GM18519 (cell line): ENCODE results near the gene ZCRB1.
"Not testable (repeated sequence)": the region's sequence is repeated elsewhere in the genome, so short reads cannot be mapped to it uniquely, and the experiment has no call there.

Source experiments
- ATAC-seq: cut with Tn5 transposase; IDR thresholded peaks from one replicate; pipeline ENCODE4 v1.9.1; 2021; ENCODE audit warnings: mild to moderate bottlenecking, moderate library complexity; ENCODE audit not compliant: unreplicated experiment, low FRiP score

ZCRB1 gene, protein sequence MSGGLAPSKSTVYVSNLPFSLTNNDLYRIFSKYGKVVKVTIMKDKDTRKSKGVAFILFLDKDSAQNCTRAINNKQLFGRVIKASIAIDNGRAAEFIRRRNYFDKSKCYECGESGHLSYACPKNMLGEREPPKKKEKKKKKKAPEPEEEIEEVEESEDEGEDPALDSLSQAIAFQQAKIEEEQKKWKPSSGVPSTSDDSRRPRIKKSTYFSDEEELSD

DNA sequence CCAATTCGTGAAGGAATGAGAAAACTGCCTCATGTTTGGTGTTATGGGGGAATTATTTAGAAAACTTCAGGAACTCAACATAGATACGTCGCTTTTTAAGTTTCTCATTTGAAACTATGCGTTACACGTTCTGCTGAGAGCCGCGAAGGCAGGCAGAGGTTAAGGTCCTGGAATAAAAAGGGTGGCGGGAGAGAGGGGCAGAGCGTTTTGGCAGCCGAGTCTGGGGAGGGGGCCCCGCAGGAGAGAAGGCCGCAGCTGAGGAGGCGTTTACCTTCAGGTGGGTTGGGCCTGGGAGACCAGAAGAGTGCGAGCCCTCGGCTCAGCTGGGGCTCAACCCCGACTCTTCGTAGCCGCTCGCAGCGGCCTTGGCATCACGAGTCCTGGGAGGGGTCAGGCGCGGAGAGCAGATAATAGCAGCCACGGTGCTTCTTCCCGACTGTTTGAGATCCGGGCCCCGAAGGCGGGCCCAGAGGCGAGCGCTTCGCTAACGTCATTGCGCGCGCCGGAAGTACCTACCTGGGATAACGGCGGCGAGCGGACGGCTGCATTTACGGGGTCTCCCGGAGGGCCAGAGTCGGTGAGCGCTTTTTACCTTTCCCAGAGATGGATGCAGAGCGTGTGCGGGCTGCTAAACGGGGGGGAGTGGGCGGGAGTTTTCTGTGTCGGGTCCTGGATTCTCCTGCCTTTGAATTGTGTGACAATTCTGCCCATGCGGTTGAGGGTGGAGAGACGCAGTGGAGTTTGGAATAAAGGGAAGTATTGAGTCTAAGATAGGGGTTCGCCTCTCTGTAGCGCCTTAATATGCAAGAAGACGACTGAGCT lies at the start of gene ZCRB1, which contains the start of gene PPHLN1:
Gene ZCRB1, minus strand, starts transcription at position 442 of the 822 bp plus-strand sequence. CDS start 1,992 bp downstream, outside the sequence.
Gene PPHLN1, plus strand, starts transcription at position 515 of the 822 bp plus-strand sequence. CDS start 9,736 bp downstream, outside the sequence.
- ATAC-seq, result peak; percentile 92

DNA sequence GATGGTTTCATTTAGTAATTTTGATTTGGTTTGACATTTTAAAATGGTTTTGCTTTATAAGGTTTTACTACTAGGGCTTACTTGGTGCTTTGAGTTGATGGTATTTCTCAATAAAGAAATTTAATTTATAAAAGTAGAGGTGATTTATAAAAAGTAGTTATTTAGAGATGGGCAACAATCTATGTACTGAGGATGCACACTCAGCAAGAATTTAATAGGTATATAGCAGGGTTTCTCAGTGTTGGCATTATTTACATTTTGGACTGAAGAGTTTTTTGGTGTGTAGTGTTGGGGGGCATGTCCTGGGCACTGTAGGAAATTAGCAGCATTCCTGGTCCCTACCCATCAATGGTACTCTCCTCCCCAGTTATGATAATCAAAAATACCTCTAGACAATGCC lies 47.8 kb upstream of the ZCRB1 start:
- ATAC-seq, result no peak

DNA sequence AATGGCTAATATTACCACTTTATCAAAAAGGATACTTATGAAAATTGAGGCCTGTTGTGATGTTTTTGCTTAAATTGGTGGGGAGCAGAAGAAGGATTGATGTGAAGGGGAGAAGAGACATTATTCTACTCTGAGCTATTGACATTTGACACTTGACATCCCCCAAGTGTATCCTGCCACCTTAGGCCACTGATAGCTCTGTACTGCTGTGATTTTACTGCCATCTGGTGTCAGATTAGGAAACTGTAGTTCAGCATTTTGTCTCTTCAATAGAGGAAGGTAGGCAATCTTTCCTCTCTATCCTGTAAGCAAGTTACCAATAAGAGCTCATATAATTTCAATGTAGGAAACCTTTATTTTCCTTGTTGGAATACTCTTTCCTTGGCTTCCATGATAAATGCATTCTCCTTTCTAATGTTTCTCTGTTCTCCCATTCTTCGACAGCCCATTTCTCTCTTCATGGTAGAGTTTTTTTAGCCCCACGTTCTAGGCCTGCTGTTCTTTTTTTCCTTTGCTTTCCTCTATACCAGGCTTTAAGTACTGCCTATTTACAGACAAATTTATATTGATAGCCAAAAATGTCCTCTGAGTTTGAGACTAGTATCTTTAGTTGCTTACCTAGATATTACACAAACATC lies 46.4 kb upstream of the ZCRB1 start:
- peak; percentile 93 for ATAC-seq

DNA sequence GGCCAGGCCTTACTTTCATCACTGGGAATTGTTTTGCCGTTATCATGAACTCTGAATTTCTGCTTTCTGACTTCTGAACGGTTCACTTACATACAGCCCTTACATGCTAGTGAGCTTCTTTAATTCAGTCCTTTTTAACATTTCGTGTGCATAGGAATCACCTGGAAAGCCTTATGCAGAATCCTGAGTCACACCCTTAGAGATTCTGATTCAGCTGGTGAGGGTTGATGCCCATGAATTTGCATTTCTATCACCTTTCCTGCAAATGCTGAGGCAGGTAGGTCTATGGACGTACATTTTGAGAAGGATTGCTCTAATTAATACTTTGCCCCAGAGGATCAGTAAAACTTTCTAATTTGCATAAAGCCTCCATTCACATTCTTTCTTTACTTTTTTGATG lies 44.1 kb upstream of the ZCRB1 start:
- ATAC-seq, result no peak

DNA sequence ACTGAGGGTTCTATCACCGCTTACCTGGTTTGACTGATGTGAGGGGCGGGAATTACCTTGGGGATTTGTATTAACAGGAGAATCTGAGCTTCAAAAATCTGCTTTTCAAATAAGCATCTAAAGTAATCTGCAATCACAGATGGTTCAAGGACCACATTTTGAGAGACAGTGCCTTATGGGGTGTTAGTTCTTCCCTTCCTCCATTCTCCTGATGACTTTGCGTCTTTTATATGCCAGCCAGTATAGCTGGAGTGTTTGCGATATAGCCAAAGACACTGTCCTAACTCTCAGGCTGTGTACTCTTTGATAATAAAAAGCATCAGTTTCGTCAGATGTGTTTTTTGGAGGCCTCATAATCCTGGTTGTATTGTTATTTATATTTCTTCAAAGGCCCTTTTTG lies 39.6 kb upstream of the ZCRB1 start:
- ATAC-seq, result no peak

DNA sequence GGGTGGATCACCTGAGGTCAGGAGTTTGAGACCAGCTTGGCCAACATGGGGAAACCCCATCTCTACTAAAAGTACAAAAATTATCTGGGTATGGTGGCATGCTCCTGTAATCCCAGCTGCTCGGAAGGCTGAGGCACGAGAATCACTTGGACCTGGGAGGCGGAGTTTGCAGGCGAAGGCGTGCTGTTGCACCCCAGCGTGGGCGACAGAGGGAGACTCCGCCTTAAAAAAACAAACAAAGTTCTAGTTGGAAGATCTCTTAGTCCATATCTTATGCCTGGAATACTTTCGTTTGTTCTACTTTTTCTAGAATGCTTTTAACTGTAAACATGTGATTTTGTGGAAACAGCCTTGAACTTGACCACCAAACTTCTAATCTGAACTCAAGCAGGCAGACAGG lies 38.8 kb upstream of the ZCRB1 start:
- ATAC-seq, result no peak

DNA sequence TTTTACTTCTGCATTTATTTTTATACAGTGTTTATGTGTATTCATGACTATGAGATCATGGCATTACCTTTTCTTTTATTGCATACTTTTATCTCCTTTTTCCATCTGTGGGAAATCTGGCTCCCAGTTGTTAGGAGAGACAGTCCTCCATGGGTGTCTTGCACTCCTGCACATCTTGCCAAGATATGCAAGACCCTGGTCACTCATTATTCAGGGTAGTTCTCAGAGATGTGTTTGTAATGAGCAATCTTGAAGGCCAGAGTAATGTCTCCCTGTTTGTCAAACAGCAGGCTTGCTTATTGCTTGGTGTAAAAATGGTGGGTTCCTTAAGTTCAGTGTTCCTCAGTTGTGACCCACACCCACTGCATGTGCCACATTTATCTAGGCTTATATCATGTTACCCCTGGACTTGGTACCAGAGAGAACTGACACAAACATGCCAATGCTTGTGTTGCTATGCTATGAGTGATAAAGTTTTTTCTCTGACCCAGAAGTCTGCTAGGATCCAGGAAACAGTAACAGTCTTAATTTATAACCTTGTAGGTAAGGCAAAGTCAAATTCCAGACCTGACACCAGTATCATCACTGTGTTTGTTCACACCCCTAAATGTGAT lies 36.9 kb upstream of the ZCRB1 start:
- no peak for ATAC-seq

DNA sequence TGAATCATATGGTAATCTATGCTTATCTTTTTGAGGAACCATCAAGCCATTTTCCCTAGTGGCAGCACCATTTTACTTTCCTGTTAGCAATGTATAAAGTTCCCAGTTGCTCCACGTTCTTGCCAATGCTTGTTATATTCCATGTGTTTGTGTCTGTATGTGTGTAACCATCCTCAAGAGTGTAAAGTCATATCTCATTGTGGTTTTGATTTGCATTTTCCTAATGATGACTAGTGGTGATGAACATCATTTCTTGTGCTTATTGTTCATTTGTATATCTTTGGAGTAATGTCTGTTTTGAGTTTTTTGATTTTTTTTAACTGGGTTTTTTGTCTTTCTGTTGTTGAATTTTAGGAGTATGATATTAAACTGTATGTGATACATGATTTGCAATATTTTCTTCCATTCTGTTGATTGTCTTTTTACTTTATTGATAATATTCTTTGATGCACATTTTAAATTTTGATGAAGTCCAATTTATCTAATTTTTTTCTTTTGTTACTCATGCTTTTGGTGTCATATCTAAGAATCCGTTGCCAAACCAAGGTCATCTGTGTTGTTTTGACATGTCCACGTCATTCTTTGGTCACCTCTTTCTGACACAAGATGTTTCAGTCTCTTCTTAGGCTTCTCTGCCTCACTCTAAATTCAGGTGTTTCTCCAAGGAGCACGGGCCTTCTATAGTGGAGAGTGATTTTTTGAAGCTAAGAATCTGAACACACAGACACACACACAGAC lies 36.2 kb upstream of the ZCRB1 start:
- ATAC-seq, result no peak

DNA sequence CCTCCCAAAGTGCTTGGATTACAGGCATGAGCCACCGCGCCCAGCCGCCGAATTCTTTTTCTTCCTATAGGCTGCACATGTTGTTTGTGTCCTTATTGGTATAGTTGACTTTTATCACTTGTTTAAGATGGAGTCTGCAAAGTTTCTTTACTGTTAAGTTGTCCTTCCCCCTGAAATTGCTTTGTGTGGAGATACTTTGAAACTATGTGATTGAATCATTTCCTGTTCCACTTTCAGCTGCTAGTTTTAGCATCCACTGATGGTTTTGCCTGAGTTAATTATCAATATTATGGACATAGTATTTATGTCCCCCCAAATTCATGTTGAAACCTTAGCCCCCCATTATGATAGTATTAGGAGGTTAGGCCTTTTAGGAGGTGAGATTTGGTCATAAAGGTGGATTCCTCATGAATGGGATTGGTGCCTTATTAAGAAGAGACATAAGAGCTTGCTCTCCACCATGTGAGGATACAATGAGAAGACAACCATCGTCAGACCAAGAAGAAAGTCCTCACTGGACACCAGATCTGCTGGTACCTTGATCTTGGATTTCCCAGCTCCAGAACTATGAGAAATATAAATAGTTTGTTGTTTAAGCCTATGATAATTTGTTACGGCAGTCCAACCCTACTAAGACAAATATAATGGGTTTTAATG lies 35.0 kb upstream of the ZCRB1 start:
- peak; percentile 43 for ATAC-seq

DNA sequence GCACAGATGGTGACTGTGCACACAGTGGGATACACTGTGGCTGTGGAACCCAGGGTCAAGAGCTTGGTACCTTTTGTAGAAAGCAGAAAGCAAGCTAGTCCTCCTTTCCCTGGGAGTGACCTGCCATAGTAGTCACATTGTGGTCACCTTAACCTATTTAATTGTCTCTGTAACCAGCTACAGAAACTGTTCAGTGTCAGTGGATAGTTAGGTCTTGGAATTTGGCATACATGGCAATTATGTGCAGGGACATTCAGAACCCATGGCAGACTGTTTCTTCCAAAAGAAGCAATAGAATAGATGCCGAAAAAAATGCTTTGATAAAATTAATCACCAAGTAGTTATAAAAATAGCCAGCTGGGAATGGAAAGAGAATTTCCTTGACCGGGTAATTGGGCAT lies 30.4 kb upstream of the ZCRB1 start:
- no peak for ATAC-seq

DNA sequence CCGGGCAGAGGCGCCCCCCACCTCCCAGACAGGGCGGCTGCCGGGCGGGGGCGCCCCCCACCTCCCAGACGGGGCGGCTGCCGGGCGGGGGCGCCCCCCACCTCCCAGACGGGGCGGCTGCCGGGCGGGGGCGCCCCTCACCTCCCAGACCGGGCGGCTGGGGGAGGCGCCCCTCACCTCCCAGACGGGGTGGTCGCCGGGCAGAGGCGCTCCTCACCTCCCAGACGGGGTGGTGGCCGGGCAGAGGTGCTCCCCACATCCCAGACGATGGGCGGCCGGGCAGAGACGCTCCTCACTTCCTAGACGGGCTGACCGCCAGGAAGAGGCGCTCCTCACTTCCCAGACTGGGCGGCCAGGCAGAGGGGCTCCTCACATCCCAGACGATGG lies 24.1 kb upstream of the ZCRB1 start:
- ATAC-seq, result not testable (repeated sequence)

DNA sequence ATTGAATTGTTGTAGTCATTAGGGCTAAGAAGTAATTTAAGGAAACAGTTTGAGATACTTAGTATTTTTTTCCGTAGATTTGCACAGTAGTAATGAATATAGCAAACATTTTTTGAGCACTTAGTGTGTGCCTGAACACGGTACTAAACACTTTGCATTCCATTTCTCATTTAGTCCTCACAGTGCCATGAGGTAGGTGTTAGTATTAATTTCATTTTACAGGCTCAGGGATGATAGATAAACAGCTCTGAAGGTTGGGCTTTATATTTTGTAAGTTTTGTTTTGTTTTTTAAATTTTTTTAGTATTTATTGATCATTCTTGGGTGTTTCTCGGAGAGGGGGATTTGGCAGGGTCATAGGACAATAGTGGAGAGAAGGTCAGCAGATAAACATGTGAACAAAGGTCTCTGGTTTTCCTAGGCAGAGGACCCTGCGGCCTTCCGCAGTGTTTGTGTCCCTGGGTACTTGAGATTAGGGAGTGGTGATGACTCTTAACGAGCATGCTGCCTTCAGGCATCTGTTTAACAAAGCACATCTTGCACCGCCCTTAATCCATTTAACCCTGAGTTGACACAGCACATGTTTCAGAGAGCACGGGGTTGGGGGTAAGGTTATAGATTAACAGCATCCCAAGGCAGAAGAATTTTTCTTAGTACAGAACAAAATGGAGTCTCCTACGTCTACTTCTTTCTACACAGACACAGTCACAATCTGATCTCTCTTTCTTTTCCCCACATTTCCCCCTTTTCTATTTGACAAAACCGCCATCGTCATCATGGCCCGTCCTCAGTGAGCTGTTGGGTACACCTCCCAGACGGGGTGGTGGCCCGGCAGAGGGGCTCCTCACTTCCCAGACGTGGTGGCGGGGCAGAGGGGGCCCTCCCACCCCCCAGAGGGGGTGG lies 23.5 kb upstream of the ZCRB1 start:
- ATAC-seq, result not testable (repeated sequence)

DNA sequence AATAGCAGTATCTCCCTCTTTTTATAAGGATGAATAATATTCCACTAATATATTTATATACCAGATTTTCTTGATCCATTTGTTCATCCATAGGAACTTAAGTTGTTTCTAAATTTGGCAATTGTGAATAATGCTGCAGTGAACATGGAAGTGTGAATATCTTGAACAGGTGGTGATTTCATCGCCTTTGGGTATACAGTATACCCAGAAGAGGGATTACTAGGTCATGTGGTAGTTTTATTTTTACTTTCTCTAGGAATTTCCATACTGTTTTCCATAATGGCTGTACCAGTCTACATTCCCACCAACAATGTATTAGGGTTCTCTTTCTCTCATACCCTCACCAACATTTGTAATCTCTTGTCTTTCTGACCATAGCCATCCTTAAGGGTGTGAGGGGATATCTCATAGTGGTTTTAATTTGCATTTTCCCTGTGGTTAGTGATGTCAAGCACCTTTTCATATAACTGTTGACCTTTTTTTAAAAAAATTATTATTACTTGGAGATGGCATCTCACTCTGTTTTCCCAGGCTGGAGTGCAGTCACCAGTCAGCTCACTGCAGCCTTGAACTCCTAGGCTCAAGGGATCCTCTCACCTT lies 20.6 kb upstream of the ZCRB1 start:
- ATAC-seq, result no peak

DNA sequence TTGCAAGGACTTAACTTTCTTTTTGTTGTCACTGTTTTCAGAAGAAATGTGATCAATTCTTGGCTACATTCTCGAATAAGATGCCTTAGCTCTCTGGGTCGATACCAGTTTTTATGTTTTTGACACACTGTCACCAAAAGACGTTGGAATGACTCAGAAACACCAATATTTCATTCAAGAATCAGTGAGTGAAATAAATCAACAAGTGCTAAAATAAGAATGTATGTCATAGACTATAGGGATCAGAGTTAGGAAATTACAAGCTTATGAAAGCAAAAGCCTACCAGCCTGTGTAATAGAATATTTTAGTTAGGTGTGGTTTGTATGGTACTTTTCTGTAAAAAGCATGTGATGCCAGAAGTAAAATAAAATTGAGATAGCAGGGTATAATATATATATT lies 17.8 kb upstream of the ZCRB1 start:
- no peak for ATAC-seq

DNA sequence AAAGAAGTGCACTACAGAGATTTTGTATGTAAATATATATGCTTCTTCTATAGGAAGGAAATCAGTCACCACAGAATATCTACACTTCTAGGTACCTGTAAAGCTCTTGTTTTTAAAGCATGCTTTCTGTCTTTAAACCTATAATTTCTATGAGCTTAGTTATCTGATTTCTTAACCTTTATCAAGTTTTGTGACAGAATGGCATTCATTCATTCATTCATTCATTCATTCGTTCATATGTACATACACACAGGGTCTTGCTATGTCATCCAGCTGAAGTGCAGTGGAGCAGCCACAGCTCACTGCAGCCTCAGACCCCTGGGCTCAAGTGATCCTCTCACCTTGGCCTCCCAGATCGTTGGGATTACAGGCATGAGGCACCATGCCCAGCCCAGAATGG lies 16.1 kb upstream of the ZCRB1 start:
- ATAC-seq, result no peak

DNA sequence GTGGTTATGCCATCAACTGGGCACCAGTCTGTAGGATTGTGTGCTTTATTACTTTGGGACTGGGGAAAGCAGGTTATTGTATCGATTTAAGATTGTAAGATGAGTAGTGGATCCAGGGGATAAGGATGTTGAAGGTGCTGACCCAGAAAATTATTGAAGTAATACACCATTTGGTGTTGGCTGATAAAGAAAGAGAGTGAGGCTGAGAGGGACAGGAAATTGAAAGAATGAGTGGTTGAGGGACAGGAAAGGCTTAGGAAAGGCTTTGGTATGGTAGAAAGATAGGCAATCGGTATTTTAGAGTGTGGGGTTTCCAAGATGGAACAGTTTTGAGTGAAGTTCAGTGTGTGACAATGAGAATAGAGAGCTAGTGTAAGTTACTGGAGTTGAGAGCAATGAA lies 12.4 kb upstream of the ZCRB1 start:
- ATAC-seq, result no peak

DNA sequence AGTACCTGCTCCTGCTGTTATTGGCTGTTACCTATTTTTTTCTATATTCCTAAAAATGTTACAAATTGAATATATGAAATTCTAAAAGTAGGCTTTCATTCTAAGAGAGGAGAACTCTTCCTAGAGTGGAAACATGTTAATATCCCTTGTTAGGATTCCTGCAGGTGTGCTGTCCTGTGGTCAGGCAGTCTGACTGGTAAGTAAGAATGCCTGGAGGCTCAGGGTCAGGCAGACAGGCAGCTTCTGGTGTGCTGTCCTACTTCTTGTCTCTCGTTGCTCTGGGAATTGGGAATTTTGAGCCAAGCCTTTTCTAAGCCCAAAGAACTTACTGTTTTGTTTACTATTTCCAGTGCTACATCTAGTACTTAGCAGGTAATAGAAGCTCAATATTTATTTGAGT lies 10.4 kb upstream of the ZCRB1 start:
- ATAC-seq, result no peak
